HG03469 (cell line): ENCODE measurements around the gene MYL2.

Experiments used
- ATAC-seq: cut with Tn5 transposase; IDR thresholded peaks from one replicate; pipeline ENCODE4 v1.9.1; 2021; ENCODE audit warnings: mild to moderate bottlenecking, moderate library complexity, moderate number of reproducible peaks; ENCODE audit not compliant: unreplicated experiment

The MYL2 gene

GRCh38 chr12:110930348-110931314 lies 10.3 kb upstream of the MYL2 start:
- ATAC-seq: no peak

- ATAC-seq: no peak
Measured at GRCh38 chr12:110929818-110930217, 9.4 kb upstream of the MYL2 start.

GRCh38 chr12:110928700-110929099 lies 8.3 kb upstream of the MYL2 start:
- no peak for ATAC-seq

- no peak for ATAC-seq
Measured at GRCh38 chr12:110927546-110927945, 7.2 kb upstream of the MYL2 start.

- no peak for ATAC-seq
Measured at GRCh38 chr12:110923692-110924334, 3.4 kb upstream of the MYL2 start.

GRCh38 chr12:110923192-110923591 lies 2.8 kb upstream of the MYL2 start:
- no peak for ATAC-seq

GRCh38 chr12:110922652-110923051 lies 2.3 kb upstream of the MYL2 start:
- ATAC-seq: no peak

- ATAC-seq: no peak
Measured at GRCh38 chr12:110921262-110921661, 883 bp upstream of the MYL2 start.

GRCh38 chr12:110919720-110920119 lies 659 bp downstream of the MYL2 start:
- no peak for ATAC-seq

DNA sequence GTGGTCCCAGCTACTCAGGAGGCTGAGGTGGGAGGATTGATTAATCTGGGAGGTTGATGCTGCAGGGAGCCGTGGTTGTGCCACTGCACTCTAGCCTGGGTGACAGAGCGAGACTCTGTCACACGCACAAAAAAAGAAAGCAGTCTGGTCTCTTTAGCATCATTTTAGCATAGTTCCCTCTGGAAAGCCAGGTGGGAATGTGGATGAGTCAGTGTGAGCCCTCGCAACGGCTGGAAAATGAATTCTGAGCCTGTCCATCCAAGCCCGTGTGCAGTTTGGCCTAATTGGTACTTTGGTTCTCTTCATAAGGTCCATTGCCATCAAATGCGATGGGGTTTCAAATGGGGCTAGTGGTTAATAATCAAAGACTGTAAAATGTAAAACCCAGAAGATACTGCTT lies 2.4 kb downstream of the MYL2 start:
- ATAC-seq: no peak

GRCh38 chr12:110917467-110917866 lies 2.9 kb downstream of the MYL2 start:
- no peak for ATAC-seq

DNA sequence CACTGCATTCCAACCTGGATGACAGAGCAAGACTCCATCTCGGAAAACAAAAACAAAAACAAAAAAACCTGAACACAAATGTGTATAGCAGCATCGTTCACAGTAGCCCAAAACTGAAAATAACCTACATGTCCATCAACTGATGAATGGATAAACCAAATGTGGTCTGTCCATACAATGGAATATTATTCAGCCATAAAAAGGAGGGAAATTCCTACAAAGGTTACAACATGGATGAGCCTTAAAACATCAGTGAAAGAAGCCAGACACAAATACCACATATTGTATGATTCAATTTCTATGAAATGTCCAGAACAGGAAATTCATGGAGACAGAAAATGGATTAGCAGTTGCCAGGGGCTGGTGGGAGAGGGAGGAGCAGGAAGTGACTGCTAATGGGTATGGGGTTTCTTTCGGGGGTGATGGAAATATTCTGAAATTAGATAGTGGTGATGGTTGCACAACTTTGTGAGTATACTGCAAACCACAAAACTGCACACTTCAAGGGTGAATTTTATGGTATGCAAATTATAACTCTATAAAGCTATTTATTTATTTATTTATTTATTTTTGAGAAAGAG lies 4.0 kb downstream of the MYL2 start:
- ATAC-seq: no peak

DNA sequence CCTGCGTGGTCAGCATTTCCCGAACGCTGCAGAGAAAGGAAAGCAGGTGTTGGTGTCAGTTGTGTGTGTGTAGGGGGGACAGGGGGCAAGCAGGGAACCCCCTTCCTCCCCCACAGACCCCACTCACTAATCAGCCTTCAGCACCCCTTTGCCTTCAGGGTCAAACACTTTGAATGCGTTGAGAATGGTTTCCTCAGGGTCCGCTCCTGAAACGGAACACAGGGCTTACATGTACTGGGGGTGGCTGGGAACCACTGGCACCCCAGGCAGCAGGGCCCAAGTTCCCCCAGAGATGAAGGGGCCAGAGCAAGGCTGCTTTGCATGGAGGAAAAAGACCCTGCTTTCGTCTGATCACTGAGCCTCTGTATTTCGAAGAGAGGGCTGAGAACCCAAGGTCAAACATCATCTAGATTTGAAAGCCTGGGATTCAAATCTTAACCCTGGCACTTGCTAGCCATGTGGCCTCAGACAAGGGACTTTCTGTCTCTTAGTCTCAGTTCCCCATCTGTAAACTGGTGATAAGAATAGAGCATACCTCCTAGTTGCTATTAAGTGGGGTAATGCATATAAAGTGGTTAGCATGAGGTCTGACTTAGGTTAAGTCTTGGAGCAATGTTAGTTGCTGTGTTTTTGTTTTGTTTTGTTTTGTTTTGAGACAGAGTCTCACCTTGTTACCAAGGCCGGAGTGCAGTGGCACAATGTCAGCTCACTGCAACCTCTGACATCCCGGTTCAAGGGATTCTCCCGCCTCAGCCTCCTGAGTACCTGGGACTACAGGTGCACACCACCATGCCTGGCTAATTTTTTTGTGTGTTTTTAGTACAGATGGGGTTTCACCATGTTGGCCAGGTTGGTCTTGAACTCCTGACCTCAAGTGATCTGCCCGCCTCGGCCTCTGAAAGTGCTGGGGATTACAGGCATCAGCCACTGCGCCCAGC lies 7.0 kb downstream of the MYL2 start:
- ATAC-seq: peak; percentile 96

GRCh38 chr12:110912263-110912662 lies 8.1 kb downstream of the MYL2 start:
- no peak for ATAC-seq

- no peak for ATAC-seq
Measured at GRCh38 chr12:110908377-110909152, 11.8 kb downstream of the MYL2 start.

- no peak for ATAC-seq
Measured at GRCh38 chr12:110907583-110907982, 12.8 kb downstream of the MYL2 start.

DNA sequence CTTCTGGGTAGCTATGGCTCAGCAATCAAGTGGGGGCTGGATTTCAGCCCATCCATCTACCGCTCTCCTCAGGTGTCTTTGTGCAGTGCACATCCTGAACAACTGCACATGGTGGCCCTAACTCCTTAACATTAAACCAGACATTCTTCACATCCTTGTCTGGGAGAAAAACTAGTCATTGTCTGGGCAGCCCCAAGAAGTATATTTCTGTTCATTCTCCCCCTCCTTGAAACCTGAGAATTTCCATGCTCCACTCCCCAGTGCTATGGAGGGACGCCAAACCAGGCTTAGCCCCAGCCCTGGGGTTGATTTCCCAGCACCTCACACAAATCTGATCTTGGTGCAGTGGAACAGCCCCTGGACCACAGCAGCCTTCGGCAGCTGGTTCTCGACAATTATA lies 13.4 kb downstream of the MYL2 start:
- ATAC-seq: no peak

- no peak for ATAC-seq
Measured at GRCh38 chr12:110906516-110906915, 13.9 kb downstream of the MYL2 start.

DNA sequence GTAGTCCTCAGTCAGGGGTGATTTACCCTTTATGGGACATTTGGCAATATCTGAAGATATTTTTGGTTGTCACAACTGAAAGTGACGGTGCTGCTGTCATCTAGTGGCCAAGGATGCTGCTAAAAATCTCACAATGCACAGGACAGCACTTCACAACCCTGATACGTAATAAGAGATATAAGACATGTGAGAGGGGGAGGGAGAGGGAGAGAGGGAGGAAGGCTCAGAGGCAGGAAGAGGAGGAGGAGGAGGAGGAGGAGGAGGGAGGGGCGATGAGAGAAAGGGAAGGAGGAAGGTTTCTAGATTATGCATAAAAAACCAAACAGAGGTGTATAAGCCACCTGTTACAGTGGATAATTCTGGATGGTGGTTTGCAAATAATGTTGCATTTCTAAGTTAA lies 14.3 kb downstream of the MYL2 start:
- ATAC-seq: peak; percentile 33

DNA sequence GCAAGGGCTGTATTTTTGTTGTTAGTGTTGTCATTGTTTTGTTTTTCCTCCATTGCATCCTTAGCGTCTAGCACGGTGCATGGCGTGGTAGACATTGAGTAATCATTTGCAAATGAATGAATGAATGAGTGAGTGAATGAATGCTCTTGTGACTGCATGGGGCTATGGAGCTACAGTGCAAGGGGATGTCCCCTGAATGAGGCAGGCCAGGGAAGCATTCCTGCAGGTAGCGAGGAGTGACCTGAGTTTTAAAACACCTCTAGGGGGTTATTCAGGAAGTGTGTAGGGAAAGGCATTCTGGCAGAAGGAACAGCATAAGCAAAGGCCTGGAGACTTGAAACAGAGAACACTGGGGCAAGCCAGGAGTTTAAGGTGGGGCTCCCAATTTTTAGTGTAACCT lies 16.9 kb downstream of the MYL2 start:
- ATAC-seq: no peak
